ENCODE results near the gene PCNX2.
"Not testable (repeated sequence)": the region's sequence is repeated elsewhere in the genome, so short reads cannot be mapped to it uniquely, and the experiment has no call there.

Gene PCNX2

DNA sequence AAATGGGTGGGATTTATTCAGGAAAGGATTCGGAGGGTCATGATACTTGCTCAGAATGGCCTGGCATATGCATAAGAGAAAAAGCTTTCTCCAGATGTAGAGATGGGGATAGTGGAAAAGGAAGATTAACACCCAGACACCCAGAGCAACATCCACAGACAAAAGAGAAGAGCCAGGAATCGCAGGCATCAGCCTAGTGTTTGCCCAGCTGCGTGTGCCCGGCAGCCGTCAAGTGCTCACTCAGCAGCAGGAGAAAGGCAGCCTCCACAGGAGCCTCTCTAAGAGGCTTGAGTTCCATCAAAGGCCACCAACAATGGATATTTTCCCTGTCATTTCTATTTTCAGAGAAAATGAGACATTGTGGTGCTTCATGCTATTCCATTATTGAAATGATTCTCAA lies 290.4 kb downstream of the PCNX2 start:
- CTCF ChIA-PET = interaction anchor here (1.4 kb wide), 1 partner anchor 30 kb away, joined by 4 read pairs; no protein-coding TSS in a partner anchor
- Mint-ChIP-seq H3K4me1 (no peaks in the 10 kb centered on the region), H3K27me3 (no peaks in the 10 kb centered on the region), H3K36me3 (peaks cover 19% of the 10 kb centered on the region), H3K4me3 (no peak overlapping the region), H3K9me3 (no peaks in the 10 kb centered on the region), H3K27ac (no peak overlapping the region)
- no peak for DNase-seq

DNA sequence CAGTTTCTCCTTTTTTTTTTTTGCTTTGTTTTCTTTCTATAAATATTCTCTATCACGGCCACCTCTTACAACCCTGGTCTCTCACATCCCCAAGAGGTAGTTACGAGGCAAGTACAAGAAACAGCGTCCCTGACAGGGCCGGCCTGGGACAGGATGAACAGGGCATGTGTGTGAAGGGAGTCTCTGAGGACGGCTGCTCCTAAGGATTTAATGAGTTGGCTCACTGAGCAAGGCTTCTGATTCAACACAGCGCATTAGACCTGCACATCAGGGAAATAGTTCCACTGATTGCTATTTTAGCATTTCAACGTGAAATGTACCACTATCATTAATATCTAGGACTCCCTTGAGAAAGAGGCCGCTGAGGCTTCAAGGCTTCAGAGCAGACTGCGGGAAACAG lies 291.1 kb downstream of the PCNX2 start:
- no peaks in the 10 kb centered on the region for H3K4me1 Mint-ChIP-seq
- CTCF ChIA-PET = no interaction called here
- H3K36me3 Mint-ChIP-seq = peaks cover 24% of the 10 kb centered on the region
- DNase-seq = no peak
- H3K9me3 Mint-ChIP-seq = no peaks in the 10 kb centered on the region
- no peaks in the 10 kb centered on the region for H3K27me3 Mint-ChIP-seq
- no peak overlapping the region for H3K4me3 Mint-ChIP-seq
- no peak overlapping the region for H3K27ac Mint-ChIP-seq

DNA sequence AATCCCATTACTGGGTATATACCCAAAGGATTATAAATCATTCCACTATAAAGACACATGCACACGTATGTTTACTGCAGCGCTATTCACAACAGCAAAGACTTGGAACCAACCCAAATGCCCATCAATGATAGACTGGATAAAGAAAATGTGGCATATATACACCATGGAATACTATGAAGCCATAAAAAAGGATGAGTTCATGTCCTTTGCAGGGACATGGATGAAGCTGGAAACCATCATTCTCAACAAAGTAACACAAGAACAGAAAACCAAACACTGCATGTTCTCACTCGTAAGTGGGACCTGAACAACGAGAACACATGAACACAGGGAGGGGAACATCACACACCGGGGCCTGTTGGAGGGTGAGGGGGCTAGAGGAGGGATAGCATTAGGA lies 291.9 kb downstream of the PCNX2 start:
- H3K4me3 Mint-ChIP-seq, H3K27ac Mint-ChIP-seq, DNase-seq, H3K9me3 Mint-ChIP-seq, H3K4me1 Mint-ChIP-seq, CTCF ChIA-PET, H3K27me3 Mint-ChIP-seq: not testable (repeated sequence)
- peaks cover 29% of the 10 kb centered on the region for H3K36me3 Mint-ChIP-seq

DNA sequence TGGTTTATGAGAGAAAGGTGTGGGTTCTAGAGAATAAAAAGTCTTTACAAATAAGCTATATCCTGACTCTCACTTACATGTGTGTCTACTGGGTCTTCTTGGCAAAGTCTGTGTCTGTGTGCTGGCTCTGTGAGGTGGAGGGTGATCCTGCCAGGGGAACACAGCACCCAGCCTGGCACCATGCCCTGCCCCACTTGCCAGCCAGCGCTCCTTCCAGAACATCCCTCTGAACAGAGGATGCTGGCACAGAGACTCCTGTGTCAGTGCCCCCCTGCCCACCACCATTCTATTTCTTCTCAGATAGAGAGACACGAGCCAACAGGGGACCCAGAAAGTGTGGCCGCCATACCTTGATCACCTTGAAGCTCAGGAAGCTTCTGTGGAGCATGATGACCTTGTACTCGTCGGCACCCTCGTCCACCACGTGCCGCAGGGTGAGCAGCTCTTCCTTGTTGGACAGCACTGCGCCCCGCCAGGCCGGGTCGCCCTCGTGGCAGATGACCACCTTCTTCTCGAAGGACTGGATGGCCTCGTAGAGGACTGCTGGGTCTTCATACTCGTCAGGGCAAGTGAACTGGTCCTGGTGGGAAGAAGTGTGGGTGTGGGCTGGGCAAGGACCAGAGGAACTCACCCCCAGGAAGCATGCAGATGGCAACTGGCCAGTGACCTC lies 295.4 kb downstream of the PCNX2 start:
- Mint-ChIP-seq H3K4me3 (no peak overlapping the region), H3K36me3 (peaks cover 48% of the 10 kb centered on the region), H3K4me1 (no peaks in the 10 kb centered on the region), H3K9me3 (no peaks in the 10 kb centered on the region), H3K27me3 (no peaks in the 10 kb centered on the region), H3K27ac (no peak overlapping the region)
- CTCF ChIA-PET = no interaction called here
- no peak for DNase-seq

DNA sequence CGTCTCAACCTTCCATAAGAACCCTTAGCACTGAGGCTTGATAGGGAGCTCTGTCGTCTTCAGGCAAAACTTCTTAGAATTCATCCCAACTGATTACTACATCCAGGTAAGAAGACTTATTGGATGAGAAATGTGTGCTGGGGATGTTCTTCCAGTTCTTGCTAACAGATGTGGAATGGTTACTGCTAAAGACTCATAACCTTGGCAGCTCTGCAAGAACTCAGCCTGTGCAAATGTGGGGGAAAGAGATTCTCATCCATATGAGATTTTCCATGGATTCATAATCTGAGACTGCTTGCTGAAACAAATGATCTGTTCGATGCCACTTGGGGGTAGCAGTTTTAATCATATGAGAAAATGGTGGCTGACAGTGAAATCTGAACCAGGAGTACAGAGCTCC lies 296.9 kb downstream of the PCNX2 start:
- H3K27ac Mint-ChIP-seq = no peak overlapping the region
- CTCF ChIA-PET = no interaction called here
- peaks cover 6% of the 10 kb centered on the region for H3K9me3 Mint-ChIP-seq
- H3K27me3 Mint-ChIP-seq = no peaks in the 10 kb centered on the region
- H3K36me3 Mint-ChIP-seq = peaks cover 60% of the 10 kb centered on the region
- no peak for DNase-seq
- no peaks in the 10 kb centered on the region for H3K4me1 Mint-ChIP-seq
- no peak overlapping the region for H3K4me3 Mint-ChIP-seq

DNA sequence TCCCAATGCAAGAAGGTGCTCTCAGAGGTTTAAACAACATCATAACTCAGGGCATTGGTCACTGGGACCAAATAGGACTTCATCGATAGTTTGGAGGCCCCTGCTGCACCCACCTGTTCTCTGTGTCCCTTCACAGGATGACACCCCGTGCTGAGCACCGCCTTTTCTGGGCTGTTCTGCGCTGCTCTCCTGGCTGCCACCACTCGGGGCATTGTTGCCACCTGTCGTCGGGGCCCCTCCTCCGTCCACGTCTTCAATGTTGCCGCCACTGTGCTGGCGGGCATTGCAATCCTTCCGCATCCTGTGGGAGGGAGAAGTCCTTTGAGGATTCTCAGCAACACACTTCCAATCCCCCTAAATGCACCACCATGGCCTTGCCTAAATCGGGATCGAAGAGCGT lies 297.4 kb downstream of the PCNX2 start:
- Mint-ChIP-seq H3K4me1 (no peaks in the 10 kb centered on the region), H3K9me3 (peaks cover 9% of the 10 kb centered on the region), H3K4me3 (no peak overlapping the region), H3K27me3 (no peaks in the 10 kb centered on the region), H3K36me3 (peaks cover 64% of the 10 kb centered on the region), H3K27ac (no peak overlapping the region)
- no peak for DNase-seq
- CTCF ChIA-PET = no interaction called here

DNA sequence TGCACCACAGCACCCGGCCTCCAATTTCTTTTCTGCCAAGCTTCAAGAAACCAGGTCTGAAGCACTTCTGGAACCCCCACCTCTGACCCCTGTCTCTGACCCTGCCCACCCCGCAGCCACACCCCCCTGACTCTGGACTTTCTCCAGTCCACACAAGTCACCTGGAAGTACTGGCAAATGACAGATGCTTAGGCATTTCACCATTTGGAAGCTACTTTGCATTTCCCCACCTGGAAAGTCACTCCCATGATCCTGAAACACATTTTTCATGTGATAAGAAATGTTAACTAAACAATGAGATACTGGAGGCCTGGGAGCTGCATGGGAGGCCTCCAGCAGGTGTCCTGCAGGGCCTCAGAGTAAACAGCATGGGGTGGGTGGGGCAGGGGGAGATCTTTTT lies 299.4 kb downstream of the PCNX2 start:
- DNase-seq = no peak
- no peak overlapping the region for H3K4me3 Mint-ChIP-seq
- H3K4me1 Mint-ChIP-seq = no peaks in the 10 kb centered on the region
- H3K9me3 Mint-ChIP-seq = peaks cover 13% of the 10 kb centered on the region
- CTCF ChIA-PET = no interaction called here
- peaks cover 69% of the 10 kb centered on the region for H3K36me3 Mint-ChIP-seq
- no peak overlapping the region for H3K27ac Mint-ChIP-seq
- H3K27me3 Mint-ChIP-seq = no peaks in the 10 kb centered on the region

DNA sequence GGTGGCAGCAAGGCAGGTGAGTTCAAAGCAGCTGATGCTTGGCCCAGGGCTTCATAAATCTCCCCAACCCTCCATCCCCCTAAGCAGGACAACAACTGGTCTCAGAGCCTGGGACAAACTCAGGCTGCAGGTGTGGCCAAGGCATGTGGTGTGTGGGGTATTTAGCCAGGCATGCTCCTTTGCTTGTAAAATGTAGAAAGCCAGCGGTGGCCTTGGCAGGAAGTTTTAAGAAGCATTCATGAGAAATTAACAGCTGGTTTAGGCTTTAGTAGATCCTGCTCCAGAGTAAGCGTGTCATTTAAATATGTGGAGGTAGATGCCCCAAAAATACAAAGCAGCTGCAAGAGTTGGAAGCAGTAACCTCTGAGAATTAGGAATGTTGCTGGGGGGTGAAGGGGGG lies 300.3 kb downstream of the PCNX2 start:
- H3K27ac Mint-ChIP-seq = no peak overlapping the region
- peaks cover 3% of the 10 kb centered on the region for H3K4me1 Mint-ChIP-seq
- no peaks in the 10 kb centered on the region for H3K27me3 Mint-ChIP-seq
- DNase-seq = no peak
- no peak overlapping the region for H3K4me3 Mint-ChIP-seq
- peaks cover 68% of the 10 kb centered on the region for H3K36me3 Mint-ChIP-seq
- H3K9me3 Mint-ChIP-seq = peaks cover 13% of the 10 kb centered on the region
- CTCF ChIA-PET = no interaction called here

DNA sequence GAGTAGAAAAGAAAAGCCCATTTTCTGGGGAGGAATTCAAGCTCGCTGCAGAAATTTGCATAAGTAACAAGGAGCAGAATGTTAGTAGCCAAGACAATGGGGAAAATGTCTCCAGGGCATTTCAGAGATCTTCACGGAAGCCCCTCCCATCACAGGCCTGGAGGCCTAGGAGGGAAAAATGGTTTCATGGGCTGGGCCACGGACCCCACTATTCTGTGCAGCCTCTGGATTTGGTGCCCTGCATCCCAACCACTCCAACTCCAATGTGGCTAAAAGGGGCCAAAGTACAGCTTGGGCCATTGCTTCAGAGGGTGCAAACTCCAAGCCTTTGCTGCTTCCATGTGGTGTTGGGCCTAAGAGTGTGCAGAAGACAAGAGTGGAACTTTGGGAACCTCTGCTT lies 302.0 kb downstream of the PCNX2 start:
- Mint-ChIP-seq H3K4me1 (peaks cover 3% of the 10 kb centered on the region), H3K36me3 (peaks cover 57% of the 10 kb centered on the region), H3K27me3 (no peaks in the 10 kb centered on the region), H3K27ac (no peak overlapping the region), H3K9me3 (peaks cover 13% of the 10 kb centered on the region), H3K4me3 (no peak overlapping the region)
- CTCF ChIA-PET = no interaction called here
- DNase-seq = no peak

DNA sequence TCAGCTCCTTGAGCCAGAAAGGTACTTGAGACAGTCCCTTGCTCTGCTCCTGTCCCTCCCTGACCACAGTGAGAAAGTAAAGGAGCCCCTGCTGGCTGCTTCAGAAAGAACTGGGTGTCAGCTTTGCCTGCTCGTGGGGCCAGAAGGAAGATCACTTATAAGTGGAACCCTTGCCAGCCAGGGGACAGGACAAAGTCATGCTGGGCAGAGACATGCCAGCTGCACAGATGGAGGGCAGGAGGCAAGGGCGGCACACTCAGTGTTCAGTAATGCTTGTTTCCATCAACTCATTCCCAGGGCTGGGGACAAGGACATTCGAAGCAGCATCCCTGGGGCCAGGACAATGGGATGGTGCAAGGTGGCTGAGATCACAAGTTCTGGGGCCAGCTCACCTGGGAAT lies 303.3 kb downstream of the PCNX2 start:
- no peak for DNase-seq
- H3K4me1 Mint-ChIP-seq = peaks cover 3% of the 10 kb centered on the region
- no peaks in the 10 kb centered on the region for H3K27me3 Mint-ChIP-seq
- H3K9me3 Mint-ChIP-seq = peaks cover 13% of the 10 kb centered on the region
- peaks cover 45% of the 10 kb centered on the region for H3K36me3 Mint-ChIP-seq
- H3K27ac Mint-ChIP-seq = no peak overlapping the region
- CTCF ChIA-PET = no interaction called here
- no peak overlapping the region for H3K4me3 Mint-ChIP-seq

DNA sequence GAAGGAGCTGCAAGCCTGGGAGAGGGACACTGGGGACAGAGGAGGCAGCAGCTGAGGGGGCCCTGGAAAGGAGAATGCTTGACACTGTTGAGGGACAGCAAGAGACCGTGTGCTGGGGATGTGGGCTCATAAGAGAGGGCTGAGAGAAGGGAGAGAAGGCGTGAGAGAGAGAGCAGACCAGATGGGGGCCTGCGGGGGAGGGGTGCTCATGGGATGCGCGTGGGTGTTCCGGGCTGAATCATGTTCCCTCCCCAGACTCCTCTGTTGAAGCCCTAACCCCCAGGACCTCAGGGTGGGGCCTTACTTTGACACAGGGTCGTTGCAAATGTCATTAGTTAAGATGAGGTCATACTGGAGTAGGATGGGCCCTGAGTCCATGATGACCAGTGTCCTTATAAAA lies 304.3 kb downstream of the PCNX2 start:
- H3K4me1 Mint-ChIP-seq = peaks cover 3% of the 10 kb centered on the region
- H3K4me3 Mint-ChIP-seq = no peak overlapping the region
- peaks cover 13% of the 10 kb centered on the region for H3K9me3 Mint-ChIP-seq
- H3K36me3 Mint-ChIP-seq = peaks cover 36% of the 10 kb centered on the region
- CTCF ChIA-PET = interaction anchor here (1.4 kb wide), 1 partner anchor 34 kb away, joined by 5 read pairs; no protein-coding TSS in a partner anchor
- no peak for DNase-seq
- no peak overlapping the region for H3K27ac Mint-ChIP-seq
- H3K27me3 Mint-ChIP-seq = no peaks in the 10 kb centered on the region

DNA sequence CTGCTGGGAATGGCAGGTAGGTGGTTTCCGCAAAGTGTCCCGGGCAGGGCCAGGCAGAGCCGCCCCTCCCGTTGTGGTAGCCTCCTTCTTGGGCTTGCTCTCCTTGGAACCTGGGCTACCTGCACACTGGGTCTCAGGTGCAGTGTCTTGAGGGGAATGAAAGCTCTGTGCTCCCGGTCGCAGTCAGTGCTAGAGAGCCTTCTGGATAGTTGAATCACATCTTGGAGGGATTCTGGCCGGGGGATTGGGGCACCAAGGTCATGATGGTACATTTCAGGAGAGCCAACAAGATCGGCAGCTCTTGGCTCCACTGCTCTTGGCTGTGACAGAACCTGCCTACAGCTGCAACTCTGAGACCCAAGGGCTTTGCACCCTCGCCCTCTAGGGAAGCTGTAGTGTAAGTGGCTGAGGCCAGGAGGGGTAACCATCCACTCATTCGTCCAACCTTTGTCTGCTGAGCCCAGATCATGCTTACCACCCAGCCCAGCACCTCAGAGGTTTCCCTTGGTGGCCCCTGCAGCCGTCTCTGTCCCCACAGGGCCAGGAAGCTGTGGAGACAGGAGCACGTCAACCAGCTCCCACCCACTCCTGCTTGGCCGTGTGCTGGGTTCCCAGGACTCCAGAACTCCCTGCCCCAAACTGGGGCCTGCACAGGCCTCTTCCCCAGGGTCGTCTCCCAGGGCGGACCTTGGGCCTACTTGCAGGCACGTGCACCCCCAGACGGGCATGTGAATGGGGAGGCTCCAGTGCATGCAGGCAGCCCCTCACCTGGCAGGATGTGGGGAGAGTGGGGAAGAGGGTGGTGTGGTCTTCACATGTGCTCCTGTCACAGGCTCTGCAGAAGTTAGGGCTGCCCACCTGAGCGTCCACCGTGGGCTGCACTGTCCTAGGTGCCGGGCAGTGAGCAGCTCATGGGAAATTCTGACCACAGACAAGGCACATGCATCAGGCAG lies 305.1 kb downstream of the PCNX2 start:
- no peak for DNase-seq
- no peaks in the 10 kb centered on the region for H3K27me3 Mint-ChIP-seq
- CTCF ChIA-PET = interaction anchor here (1.4 kb wide), 1 partner anchor 35 kb away, joined by 5 read pairs; no protein-coding TSS in a partner anchor
- H3K4me3 Mint-ChIP-seq = no peak overlapping the region
- H3K27ac Mint-ChIP-seq = no peak overlapping the region
- H3K4me1 Mint-ChIP-seq = peaks cover 3% of the 10 kb centered on the region
- peaks cover 33% of the 10 kb centered on the region for H3K36me3 Mint-ChIP-seq
- peaks cover 13% of the 10 kb centered on the region for H3K9me3 Mint-ChIP-seq

DNA sequence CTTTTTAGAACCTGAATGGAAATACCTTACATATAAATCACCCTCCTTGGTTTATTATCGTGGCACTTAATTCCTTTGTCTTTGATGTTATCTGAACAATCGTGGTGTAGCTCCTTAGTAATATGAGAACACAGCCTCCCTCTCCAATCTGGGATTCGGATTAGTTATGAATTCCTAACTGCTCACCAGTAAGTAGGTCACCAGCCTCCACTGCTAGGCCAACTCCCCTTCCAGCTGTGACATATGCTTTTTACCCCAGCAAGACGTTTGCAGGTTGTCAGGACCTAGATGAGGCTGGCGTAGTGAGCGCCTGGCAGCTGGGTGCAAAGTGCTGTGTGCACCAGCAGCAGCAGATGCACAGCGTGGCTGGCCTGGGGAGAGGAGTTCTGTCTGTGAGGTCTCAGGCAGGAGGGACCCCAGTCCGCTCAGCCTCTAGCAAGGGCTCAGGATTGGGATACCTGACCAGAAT lies 306.9 kb downstream of the PCNX2 start:
- CTCF ChIA-PET = no interaction called here
- Mint-ChIP-seq H3K4me3 (no peak overlapping the region), H3K4me1 (peaks cover 3% of the 10 kb centered on the region), H3K9me3 (peaks cover 8% of the 10 kb centered on the region), H3K27ac (no peak overlapping the region), H3K36me3 (peaks cover 19% of the 10 kb centered on the region), H3K27me3 (no peaks in the 10 kb centered on the region)
- DNase-seq = no peak

DNA sequence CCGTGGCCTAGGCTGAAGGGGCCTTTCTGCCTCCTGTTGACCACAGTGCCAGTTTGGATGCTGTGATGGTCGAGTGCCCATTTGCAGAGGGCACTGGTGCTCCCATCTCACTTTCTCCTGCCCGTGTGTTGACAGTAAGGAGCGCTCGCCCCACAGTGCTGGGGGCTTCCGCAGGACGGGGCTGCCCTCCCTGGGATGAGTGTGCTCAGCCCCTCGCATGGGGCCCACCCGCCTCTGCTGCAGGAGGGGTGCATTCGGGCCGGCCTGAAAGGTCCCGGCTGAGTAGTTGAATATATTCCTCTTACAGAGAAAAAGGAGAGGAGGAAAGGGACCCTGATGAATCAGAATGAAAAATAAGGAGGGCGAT lies 307.8 kb downstream of the PCNX2 start:
- Mint-ChIP-seq H3K27me3 (no peaks in the 10 kb centered on the region), H3K9me3 (peaks cover under 1% of the 10 kb centered on the region), H3K4me3 (no peak overlapping the region), H3K36me3 (peaks cover 10% of the 10 kb centered on the region), H3K4me1 (peaks cover 3% of the 10 kb centered on the region), H3K27ac (peak overlapping the region; percentile 63)
- CTCF ChIA-PET = no interaction called here
- no peak for DNase-seq
